Stimulated activated effector memory CD8-positive, alpha-beta T cell treated with anti-CD3 and anti-CD28 coated beads, Interleukin-12 subunit alpha, Interleukin-12 subunit beta, amount 100 ng/mL, for 72 hours (primary cell): ENCODE results near the gene CBLN3.
"Not testable (repeated sequence)": the region's sequence is repeated elsewhere in the genome, so short reads cannot be mapped to it uniquely, and the experiment has no call there.

Experiments
- ATAC-seq: fragments of 150-1000 bp; cut with Tn5 transposase; 2 replicates; pipeline ENCODE4 v1.10.0; 2021
- DNase-seq, 2 donors: peaks; one replicate each; pipeline ENCODE4 v3.0.0; 2021 to 2022; ENCODE audit warnings: low spot score in 2 of 2
- H3K27ac Mint-ChIP-seq: one replicate; pipeline ENCODE4 v1.8.0; 2022; ENCODE audit warnings: mild to moderate bottlenecking, mixed read lengths
- H3K36me3 Mint-ChIP-seq: one replicate; pipeline ENCODE4 v1.8.0; 2022; ENCODE audit warnings: mild to moderate bottlenecking, mixed read lengths
- H3K4me1 Mint-ChIP-seq: one replicate; pipeline ENCODE4 v1.8.0; 2022; ENCODE audit warnings: mixed read lengths
- H3K4me3 Mint-ChIP-seq: one replicate; pipeline ENCODE4 v1.8.0; 2022; ENCODE audit warnings: mild to moderate bottlenecking, mixed read lengths
- H3K9me3 Mint-ChIP-seq: one replicate; pipeline ENCODE4 v1.8.0; 2022; ENCODE audit warnings: mixed read lengths

The CBLN3 gene

GRCh38 chr14:24389226-24389848 is 40.1 kb downstream of the CBLN3 start:
- H3K27ac Mint-ChIP-seq = no peak overlapping the region
- ATAC-seq (no peak), DNase-seq (no peak)
- H3K4me3 Mint-ChIP-seq = no peak overlapping the region
- H3K36me3 Mint-ChIP-seq = no peaks in the 10 kb centered on the region
- H3K4me1 Mint-ChIP-seq = no peaks in the 10 kb centered on the region
- no peaks in the 10 kb centered on the region for H3K9me3 Mint-ChIP-seq

GRCh38 chr14:24388474-24389179 is 40.8 kb downstream of the CBLN3 start:
- H3K4me1 Mint-ChIP-seq = no peaks in the 10 kb centered on the region
- no peaks in the 10 kb centered on the region for H3K36me3 Mint-ChIP-seq
- H3K9me3 Mint-ChIP-seq = no peaks in the 10 kb centered on the region
- no peak overlapping the region for H3K27ac Mint-ChIP-seq
- DNase-seq = no peak
- H3K4me3 Mint-ChIP-seq = no peak overlapping the region
- no peak for ATAC-seq

GRCh38 chr14:24387579-24387978 is 41.9 kb downstream of the CBLN3 start:
- H3K9me3 Mint-ChIP-seq, ATAC-seq, DNase-seq, H3K27ac Mint-ChIP-seq, H3K36me3 Mint-ChIP-seq, H3K4me1 Mint-ChIP-seq, H3K4me3 Mint-ChIP-seq: not testable (repeated sequence)

- ATAC-seq (no peak), DNase-seq (no peak)
- no peaks in the 10 kb centered on the region for H3K9me3 Mint-ChIP-seq
- no peaks in the 10 kb centered on the region for H3K4me1 Mint-ChIP-seq
- H3K27ac Mint-ChIP-seq = no peak overlapping the region
- no peaks in the 10 kb centered on the region for H3K36me3 Mint-ChIP-seq
- H3K4me3 Mint-ChIP-seq = no peak overlapping the region
Measured at GRCh38 chr14:24387009-24387345, 42.5 kb downstream of the CBLN3 start.

GRCh38 chr14:24385524-24385923 is 43.9 kb downstream of the CBLN3 start:
- no peak for DNase-seq
- Mint-ChIP-seq H3K36me3 (no peaks in the 10 kb centered on the region), H3K4me3 (no peak overlapping the region), H3K4me1 (no peaks in the 10 kb centered on the region), H3K27ac (no peak overlapping the region), H3K9me3 (no peaks in the 10 kb centered on the region)
- ATAC-seq = no peak

- H3K36me3 Mint-ChIP-seq = no peaks in the 10 kb centered on the region
Measured at GRCh38 chr14:24384169-24384568, 45.3 kb downstream of the CBLN3 start.

GRCh38 chr14:24382064-24382371 is 47.5 kb downstream of the CBLN3 start:
- no peak for DNase-seq
- H3K36me3 Mint-ChIP-seq = no peaks in the 10 kb centered on the region
- no peak overlapping the region for H3K27ac Mint-ChIP-seq
- no peaks in the 10 kb centered on the region for H3K9me3 Mint-ChIP-seq
- no peak for ATAC-seq
- no peak overlapping the region for H3K4me3 Mint-ChIP-seq
- H3K4me1 Mint-ChIP-seq = no peaks in the 10 kb centered on the region

More at GRCh38 chr14:24384169-24384568, 45.3 kb downstream of the CBLN3 start:
- no peak overlapping the region for H3K27ac Mint-ChIP-seq
- no peaks in the 10 kb centered on the region for H3K4me1 Mint-ChIP-seq
- ATAC-seq (no peak), DNase-seq (no peak)
- H3K9me3 Mint-ChIP-seq = no peaks in the 10 kb centered on the region
- H3K4me3 Mint-ChIP-seq = no peak overlapping the region

GRCh38 chr14:24381363-24382063 is 48.0 kb downstream of the CBLN3 start:
- no peaks in the 10 kb centered on the region for H3K36me3 Mint-ChIP-seq
- H3K4me1 Mint-ChIP-seq = no peaks in the 10 kb centered on the region
- no peak overlapping the region for H3K27ac Mint-ChIP-seq
- DNase-seq = no peak
- ATAC-seq = peak; percentile 78
- H3K9me3 Mint-ChIP-seq = no peaks in the 10 kb centered on the region
- H3K4me3 Mint-ChIP-seq = no peak overlapping the region

GRCh38 chr14:24379907-24380730 is 49.3 kb downstream of the CBLN3 start:
- Mint-ChIP-seq H3K4me1 (no peaks in the 10 kb centered on the region), H3K4me3 (no peak overlapping the region), H3K27ac (no peak overlapping the region), H3K9me3 (no peaks in the 10 kb centered on the region), H3K36me3 (no peaks in the 10 kb centered on the region)
- ATAC-seq (no peak), DNase-seq (no peak)

- H3K4me1 Mint-ChIP-seq = no peaks in the 10 kb centered on the region
- H3K4me3 Mint-ChIP-seq = no peak overlapping the region
- no peaks in the 10 kb centered on the region for H3K9me3 Mint-ChIP-seq
- DNase-seq (no peak), ATAC-seq (no peak)
- no peaks in the 10 kb centered on the region for H3K36me3 Mint-ChIP-seq
- H3K27ac Mint-ChIP-seq = no peak overlapping the region
Measured at GRCh38 chr14:24378981-24379906, 50.2 kb downstream of the CBLN3 start.

GRCh38 chr14:24378327-24378726 is 51.1 kb downstream of the CBLN3 start:
- H3K4me3 Mint-ChIP-seq = no peak overlapping the region
- H3K9me3 Mint-ChIP-seq = no peaks in the 10 kb centered on the region
- no peak overlapping the region for H3K27ac Mint-ChIP-seq
- H3K4me1 Mint-ChIP-seq = no peaks in the 10 kb centered on the region
- ATAC-seq = no peak
- no peaks in the 10 kb centered on the region for H3K36me3 Mint-ChIP-seq
- DNase-seq = no peak

- no peak overlapping the region for H3K27ac Mint-ChIP-seq
- DNase-seq (no peak), ATAC-seq (no peak)
Measured at GRCh38 chr14:24377657-24378056, 51.8 kb downstream of the CBLN3 start.

GRCh38 chr14:24377126-24377525 is 52.3 kb downstream of the CBLN3 start:
- Mint-ChIP-seq H3K4me3 (no peak overlapping the region), H3K4me1 (no peaks in the 10 kb centered on the region), H3K27ac (no peak overlapping the region), H3K9me3 (no peaks in the 10 kb centered on the region), H3K36me3 (no peaks in the 10 kb centered on the region)
- DNase-seq = no peak
- no peak for ATAC-seq

More at GRCh38 chr14:24377657-24378056, 51.8 kb downstream of the CBLN3 start:
- H3K4me3 Mint-ChIP-seq = no peak overlapping the region
- H3K4me1 Mint-ChIP-seq = no peaks in the 10 kb centered on the region
- no peaks in the 10 kb centered on the region for H3K9me3 Mint-ChIP-seq
- H3K36me3 Mint-ChIP-seq = no peaks in the 10 kb centered on the region
